ENCODE data around the gene FHL1. TPM values are rescaled to one million over a fixed set of nuclear protein-coding genes. Genes with fewer than 3 reads are reported as not detected.

FHL1 gene
- total RNA-seq, 4 donors from 2014 or later, result 361 to 3,943 (median 1,771) TPM

DNA sequence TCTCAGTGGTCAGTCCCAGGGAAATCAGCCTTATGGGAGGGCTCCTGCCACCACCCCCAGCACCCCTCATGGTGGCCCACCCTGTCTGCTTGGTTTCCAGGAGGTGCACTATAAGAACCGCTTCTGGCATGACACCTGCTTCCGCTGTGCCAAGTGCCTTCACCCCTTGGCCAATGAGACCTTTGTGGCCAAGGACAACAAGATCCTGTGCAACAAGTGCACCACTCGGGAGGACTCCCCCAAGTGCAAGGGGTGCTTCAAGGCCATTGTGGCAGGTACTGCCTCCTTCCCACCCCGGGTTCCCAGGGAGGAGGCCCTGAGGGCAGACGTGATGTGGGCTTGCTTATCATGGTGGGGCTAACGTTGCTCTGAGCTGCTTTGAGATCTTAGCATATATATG, 59.6 kb downstream of the FHL1 start:
- DNase-seq (ENCODE audit: low spot score), result no peak
- TF ChIP-seq, protein P1, sequence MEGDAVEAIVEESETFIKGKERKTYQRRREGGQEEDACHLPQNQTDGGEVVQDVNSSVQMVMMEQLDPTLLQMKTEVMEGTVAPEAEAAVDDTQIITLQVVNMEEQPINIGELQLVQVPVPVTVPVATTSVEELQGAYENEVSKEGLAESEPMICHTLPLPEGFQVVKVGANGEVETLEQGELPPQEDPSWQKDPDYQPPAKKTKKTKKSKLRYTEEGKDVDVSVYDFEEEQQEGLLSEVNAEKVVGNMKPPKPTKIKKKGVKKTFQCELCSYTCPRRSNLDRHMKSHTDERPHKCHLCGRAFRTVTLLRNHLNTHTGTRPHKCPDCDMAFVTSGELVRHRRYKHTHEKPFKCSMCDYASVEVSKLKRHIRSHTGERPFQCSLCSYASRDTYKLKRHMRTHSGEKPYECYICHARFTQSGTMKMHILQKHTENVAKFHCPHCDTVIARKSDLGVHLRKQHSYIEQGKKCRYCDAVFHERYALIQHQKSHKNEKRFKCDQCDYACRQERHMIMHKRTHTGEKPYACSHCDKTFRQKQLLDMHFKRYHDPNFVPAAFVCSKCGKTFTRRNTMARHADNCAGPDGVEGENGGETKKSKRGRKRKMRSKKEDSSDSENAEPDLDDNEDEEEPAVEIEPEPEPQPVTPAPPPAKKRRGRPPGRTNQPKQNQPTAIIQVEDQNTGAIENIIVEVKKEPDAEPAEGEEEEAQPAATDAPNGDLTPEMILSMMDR (IDR thresholded peaks at IDR 0.05), result no peak
- no peak for ATAC-seq (ENCODE audit: low FRiP score)

DNA sequence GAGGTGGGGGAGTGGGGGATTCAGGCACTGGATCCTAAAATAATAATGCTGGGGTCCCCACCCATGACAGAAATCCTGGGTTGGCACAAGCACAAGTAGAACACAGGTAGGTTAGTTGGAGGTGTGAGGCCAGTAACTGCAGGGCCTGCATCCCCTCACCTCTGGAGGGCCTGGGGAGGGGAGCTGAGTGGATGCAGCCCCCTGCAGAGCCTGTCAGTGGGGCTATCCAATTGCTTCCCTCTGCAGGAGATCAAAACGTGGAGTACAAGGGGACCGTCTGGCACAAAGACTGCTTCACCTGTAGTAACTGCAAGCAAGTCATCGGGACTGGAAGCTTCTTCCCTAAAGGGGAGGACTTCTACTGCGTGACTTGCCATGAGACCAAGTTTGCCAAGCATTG, 60.2 kb downstream of the FHL1 start:
- ATAC-seq (ENCODE audit: low FRiP score), result no peak
- DNase-seq (ENCODE audit: low spot score), result no peak
- TF ChIP-seq, protein P1 (IDR thresholded peaks at IDR 0.05), result no peak

DNA sequence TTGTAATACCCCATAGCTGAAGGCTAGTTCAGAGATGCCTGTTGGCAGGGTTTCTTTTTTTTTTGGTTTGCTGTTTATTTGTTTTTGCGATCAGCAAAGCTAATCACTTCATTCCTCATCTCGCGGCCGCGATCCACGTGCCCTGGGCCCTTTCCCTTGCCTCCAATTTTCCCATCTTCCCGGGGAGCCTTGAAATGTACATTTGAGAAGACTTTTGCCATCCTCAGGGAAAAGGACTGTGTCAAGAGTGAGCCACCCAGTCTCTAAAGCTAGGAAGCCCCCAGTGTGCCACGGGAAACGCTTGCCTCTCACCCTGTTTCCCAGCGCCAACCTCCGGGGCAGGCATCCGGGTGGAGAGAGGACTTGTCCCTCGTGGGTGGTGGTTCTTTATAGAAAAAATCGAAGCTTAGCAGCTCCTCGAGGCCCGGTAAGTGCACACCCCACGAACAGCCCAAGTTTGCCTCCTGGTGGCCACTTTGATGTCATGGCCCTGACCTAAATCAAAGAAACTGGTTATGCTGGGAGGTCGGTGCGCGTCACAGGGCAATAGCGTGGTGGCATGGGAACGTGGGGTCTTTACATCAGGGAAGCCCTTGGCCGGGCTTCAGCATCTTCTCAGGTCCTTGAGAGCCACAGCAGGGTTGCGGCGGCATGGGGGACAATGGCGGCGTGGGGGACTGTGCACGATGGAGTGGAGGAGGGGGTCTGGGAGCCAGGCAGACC, 61.8 kb downstream of the FHL1 start:
- TF ChIP-seq, protein P1 (IDR thresholded peaks at IDR 0.05), result peak in 2 of 3 donors; percentile 7 to 25
- DNase-seq (ENCODE audit: low spot score) (no peak), ATAC-seq (ENCODE audit: low FRiP score) (no peak)

DNA sequence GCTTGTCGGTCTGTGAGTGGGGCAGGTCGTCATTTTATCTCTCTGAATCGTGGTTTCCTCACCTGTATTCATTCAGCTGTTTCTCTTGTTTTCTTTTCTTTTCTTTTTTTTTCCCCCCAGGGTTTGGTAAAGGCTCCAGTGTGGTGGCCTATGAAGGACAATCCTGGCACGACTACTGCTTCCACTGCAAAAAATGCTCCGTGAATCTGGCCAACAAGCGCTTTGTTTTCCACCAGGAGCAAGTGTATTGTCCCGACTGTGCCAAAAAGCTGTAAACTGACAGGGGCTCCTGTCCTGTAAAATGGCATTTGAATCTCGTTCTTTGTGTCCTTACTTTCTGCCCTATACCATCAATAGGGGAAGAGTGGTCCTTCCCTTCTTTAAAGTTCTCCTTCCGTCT, 62.4 kb downstream of the FHL1 start:
- TF ChIP-seq, protein P1 (IDR thresholded peaks at IDR 0.05), result no peak
- DNase-seq (ENCODE audit: low spot score), result no peak
- no peak for ATAC-seq (ENCODE audit: low FRiP score)

DNA sequence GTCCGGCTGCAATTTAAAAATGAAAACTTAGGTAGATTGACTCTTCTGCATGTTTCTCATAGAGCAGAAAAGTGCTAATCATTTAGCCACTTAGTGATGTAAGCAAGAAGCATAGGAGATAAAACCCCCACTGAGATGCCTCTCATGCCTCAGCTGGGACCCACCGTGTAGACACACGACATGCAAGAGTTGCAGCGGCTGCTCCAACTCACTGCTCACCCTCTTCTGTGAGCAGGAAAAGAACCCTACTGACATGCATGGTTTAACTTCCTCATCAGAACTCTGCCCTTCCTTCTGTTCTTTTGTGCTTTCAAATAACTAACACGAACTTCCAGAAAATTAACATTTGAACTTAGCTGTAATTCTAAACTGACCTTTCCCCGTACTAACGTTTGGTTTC, 62.9 kb downstream of the FHL1 start:
- ATAC-seq (ENCODE audit: low FRiP score), result no peak
- no peak for DNase-seq (ENCODE audit: low spot score)
- TF ChIP-seq, protein P1 (IDR thresholded peaks at IDR 0.05), result no peak

DNA sequence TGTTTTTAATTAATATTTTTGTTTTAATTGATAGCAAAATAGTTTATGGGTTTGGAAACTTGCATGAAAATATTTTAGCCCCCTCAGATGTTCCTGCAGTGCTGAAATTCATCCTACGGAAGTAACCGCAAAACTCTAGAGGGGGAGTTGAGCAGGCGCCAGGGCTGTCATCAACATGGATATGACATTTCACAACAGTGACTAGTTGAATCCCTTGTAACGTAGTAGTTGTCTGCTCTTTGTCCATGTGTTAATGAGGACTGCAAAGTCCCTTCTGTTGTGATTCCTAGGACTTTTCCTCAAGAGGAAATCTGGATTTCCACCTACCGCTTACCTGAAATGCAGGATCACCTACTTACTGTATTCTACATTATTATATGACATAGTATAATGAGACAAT, 63.5 kb downstream of the FHL1 start:
- ATAC-seq (ENCODE audit: low FRiP score) (no peak), DNase-seq (ENCODE audit: low spot score) (no peak)
- TF ChIP-seq, protein P1 (IDR thresholded peaks at IDR 0.05), result no peak
